Measurements from ENCODE around the gene PEX16. TPM values are rescaled to one million over a fixed set of nuclear protein-coding genes. Genes with fewer than 3 reads are reported as not detected.
A peak's percentile ranks its signal among the peaks of the same experiment; 100 is the strongest.

PEX16 gene
- total RNA-seq: 47.1 and 59.0 TPM in 2 replicates

GRCh38 chr11:45917623-45918330, at the start of gene PEX16:
TSS of gene PEX16 (minus strand) at chr11:45917877. CDS start at chr11:45917811, 66 bp downstream.
- DNase-seq (ENCODE audit: low read depth): peak; percentile 98
- TF ChIP-seq CTCF (IDR thresholded peaks at IDR 0.05; ENCODE audit: insufficient read depth, low read length, severe bottlenecking): no peak
- H3K36me3 ChIP-seq (ENCODE audit: control insufficient read depth, insufficient read depth, low read length): peaks cover 24% of the 10 kb centered on the region
- no peak for FAIRE-seq
- H3K4me3 ChIP-seq (ENCODE audit: low read depth, low read length): peak within 1 kb of the TSS; percentile 95
- H3K27me3 ChIP-seq (ENCODE audit: control insufficient read depth, insufficient read depth, low read length): no peaks in the 10 kb centered on the region

- DNase-seq (ENCODE audit: low read depth) (peak; percentile 71), FAIRE-seq (no peak)
- H3K36me3 ChIP-seq (ENCODE audit: control insufficient read depth, insufficient read depth, low read length): peaks cover 8% of the 10 kb centered on the region
- no peaks in the 10 kb centered on the region for H3K27me3 ChIP-seq (ENCODE audit: control insufficient read depth, insufficient read depth, low read length)
- peak; percentile 82 for TF ChIP-seq CTCF (IDR thresholded peaks at IDR 0.05; ENCODE audit: insufficient read depth, low read length, severe bottlenecking)
- no peak overlapping the region for H3K4me3 ChIP-seq (ENCODE audit: low read depth, low read length)
Observed at GRCh38 chr11:45964911-45965389, 47.3 kb upstream of the PEX16 start.

GRCh38 chr11:45961751-45962240, 44.1 kb upstream of the PEX16 start:
- no peak for FAIRE-seq
- no peak for TF ChIP-seq CTCF (IDR thresholded peaks at IDR 0.05; ENCODE audit: insufficient read depth, low read length, severe bottlenecking)
- Histone ChIP-seq H3K36me3 (ENCODE audit: control insufficient read depth, insufficient read depth, low read length) (peaks cover 6% of the 10 kb centered on the region), H3K4me3 (ENCODE audit: low read depth, low read length) (no peak overlapping the region), H3K27me3 (ENCODE audit: control insufficient read depth, insufficient read depth, low read length) (no peaks in the 10 kb centered on the region)
- no peak for DNase-seq (ENCODE audit: low read depth)

- Histone ChIP-seq H3K4me3 (ENCODE audit: low read depth, low read length) (no peak overlapping the region), H3K36me3 (ENCODE audit: control insufficient read depth, insufficient read depth, low read length) (peaks cover 6% of the 10 kb centered on the region), H3K27me3 (ENCODE audit: control insufficient read depth, insufficient read depth, low read length) (no peaks in the 10 kb centered on the region)
- TF ChIP-seq CTCF (IDR thresholded peaks at IDR 0.05; ENCODE audit: insufficient read depth, low read length, severe bottlenecking): no peak
- DNase-seq (ENCODE audit: low read depth) (no peak), FAIRE-seq (no peak)
Observed at GRCh38 chr11:45960387-45961095, 42.9 kb upstream of the PEX16 start.

- no peak for DNase-seq (ENCODE audit: low read depth)
- H3K4me3 ChIP-seq (ENCODE audit: low read depth, low read length): no peak overlapping the region
- no peak for TF ChIP-seq CTCF (IDR thresholded peaks at IDR 0.05; ENCODE audit: insufficient read depth, low read length, severe bottlenecking)
- peaks cover 1% of the 10 kb centered on the region for H3K36me3 ChIP-seq (ENCODE audit: control insufficient read depth, insufficient read depth, low read length)
- no peaks in the 10 kb centered on the region for H3K27me3 ChIP-seq (ENCODE audit: control insufficient read depth, insufficient read depth, low read length)
- no peak for FAIRE-seq
Observed at GRCh38 chr11:45959851-45960250, 42.2 kb upstream of the PEX16 start.

Data from bronchial epithelial cell (primary cell).